Hematopoietic multipotent progenitor cell (in vitro differentiated cells): Measurements from ENCODE around the gene LGALS1. TPM values are rescaled to one million over a fixed set of nuclear protein-coding genes. Genes with fewer than 3 reads are reported as not detected.
"Not testable (repeated sequence)": the region's sequence is repeated elsewhere in the genome, so short reads cannot be mapped to it uniquely, and the experiment has no call there.

Source experiments
- DNase-seq, 3 donors: peaks; one replicate each; pipeline ENCODE4 v3.0.0-alpha.2; 2011 to 2015; ENCODE audit warnings: low read depth in 2 of 3, low spot score in 2 of 3
- small RNA-seq: library from RNA; depleted of rRNA; stranded (forward); fragments of <200 nt; gene quantifications from one replicate; pipeline ENCODE3, GENCODE V24; 2012
- total RNA-seq: library from RNA; depleted of rRNA; stranded (reverse); fragments of >200 nt; gene quantifications from one replicate; pipeline ENCODE4 v1.2.3, GENCODE V29; 2012

Gene LGALS1
- total RNA-seq, 1 donor, result 346 TPM

DNA sequence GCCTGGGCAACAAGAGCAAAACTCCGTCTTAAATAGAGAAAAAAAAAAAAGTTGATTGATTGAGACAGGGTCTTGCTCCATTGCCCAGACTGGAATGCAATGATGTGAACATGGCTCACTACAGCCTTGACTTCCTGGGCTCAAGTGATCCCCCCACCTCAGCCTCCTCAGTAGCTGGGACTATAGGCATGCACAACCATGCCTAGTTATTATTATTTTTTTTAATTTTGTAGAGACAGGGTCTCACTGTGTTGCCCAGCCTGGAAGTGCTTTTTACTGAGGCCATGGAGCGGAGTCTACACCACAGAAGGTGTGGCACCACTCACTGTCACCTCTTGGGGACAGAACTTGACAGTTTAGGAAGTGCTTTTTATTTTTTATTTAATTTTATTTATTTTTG, 39.2 kb downstream of the LGALS1 start:
- DNase-seq, result no peak

- DNase-seq, result no peak
Observed at GRCh38 chr22:37715760-37716159, 40.3 kb downstream of the LGALS1 start.

GRCh38 chr22:37716708-37717107, 41.3 kb downstream of the LGALS1 start:
- no peak for DNase-seq

DNA sequence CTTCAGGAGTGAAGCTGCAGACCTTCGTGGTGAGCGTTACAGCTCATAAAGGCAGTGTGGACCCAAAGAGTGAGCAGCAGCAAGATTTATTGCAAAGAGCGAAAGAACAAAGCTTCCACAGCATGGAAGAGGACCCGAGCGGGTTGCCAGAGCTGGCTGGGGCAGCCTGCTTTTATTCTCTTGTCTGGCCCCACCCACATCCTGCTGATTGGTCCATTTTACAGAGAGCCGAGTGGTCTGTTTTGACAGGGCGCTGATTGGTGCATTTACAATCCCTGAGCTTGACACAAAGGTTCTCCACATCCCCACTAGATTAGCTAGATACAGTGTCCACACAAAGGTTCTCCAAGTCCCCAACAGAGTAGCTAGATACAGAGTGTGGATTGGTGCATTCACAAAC, 41.8 kb downstream of the LGALS1 start:
- DNase-seq, result not testable (repeated sequence)

DNA sequence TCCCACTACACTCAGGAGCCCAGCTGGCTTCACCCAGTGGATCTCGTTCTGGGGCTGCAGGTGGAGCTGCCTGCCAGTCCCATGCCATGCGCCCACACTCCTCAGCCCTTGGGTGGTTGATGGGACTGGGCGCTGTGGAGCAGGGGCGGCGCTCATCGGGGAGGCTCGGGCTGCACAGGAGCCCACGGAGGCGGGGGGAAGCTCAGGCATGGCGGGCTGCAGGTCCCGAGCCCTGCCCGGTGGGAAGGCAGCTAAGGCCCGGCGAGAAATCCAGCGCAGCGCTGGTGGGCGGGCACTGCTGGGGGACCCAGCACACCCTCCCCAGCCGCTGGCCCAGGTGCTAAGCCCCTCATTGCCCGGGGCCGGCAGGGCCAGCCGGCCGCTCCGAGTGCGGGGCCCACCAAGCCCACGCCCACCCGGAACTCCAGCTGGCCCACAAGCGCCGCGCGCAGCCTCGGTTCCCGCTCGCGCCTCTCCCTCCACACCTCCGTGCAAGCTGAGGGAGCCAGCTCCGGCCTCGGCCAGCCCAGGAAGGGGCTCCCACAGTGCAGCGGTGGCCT, 42.4 kb downstream of the LGALS1 start:
- DNase-seq, result not testable (repeated sequence)

GRCh38 chr22:37725551-37726240, 50.3 kb downstream of the LGALS1 start:
- DNase-seq, result no peak

DNA sequence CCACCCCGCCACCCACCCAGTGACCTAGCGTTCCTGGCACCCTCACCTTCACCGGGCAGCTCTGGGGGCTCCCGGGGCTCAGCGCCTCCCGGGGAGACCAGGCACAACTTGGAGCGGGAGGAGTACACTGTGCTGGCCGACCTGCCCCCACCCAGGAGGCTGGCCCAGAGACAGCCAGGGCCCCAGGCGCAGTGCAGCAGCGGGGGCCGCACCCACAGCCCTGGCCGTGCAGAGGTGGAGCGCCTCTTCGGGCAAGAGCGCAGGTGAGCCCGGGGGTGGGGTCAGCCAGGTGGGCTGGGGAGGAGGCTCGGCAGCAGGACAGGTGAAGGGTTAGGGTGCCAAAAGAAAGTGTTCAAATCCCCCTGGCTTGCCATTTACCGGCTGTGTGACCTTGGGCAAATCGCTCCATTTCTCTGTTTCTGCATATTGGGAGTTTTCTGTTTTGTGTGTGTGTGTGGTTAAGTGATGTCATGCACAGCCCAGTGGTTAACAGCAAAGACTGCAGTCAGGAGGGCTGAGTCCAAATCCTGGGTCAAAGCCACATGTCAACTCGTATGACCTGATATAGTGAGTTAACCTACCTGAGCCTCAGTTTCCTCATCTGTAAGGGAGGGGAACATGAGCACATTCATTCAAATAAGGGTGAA, 50.9 kb downstream of the LGALS1 start:
- peak in 1 of 3 donors; percentile 34 for DNase-seq

GRCh38 chr22:37728620-37729019, 53.2 kb downstream of the LGALS1 start:
- no peak for DNase-seq

Small RNA genes within 50 kb of the gene (small RNA-seq; reads per million reads assigned to genes)
- not detected for gene RN7SL385P

Other genes starting within 250 kb of the LGALS1 start
- gene ELFN2, start 248.2 kb upstream of the LGALS1 start, total RNA-seq, result under 0.01 TPM
- gene MFNG, start 189.3 kb upstream of the LGALS1 start, total RNA-seq, result 176 TPM
- gene CARD10, start 156.2 kb upstream of the LGALS1 start, total RNA-seq, result 0.54 TPM
- under 0.01 TPM for gene CDC42EP1, start 115.2 kb upstream of the LGALS1 start, total RNA-seq
- gene LGALS2, start 95.5 kb upstream of the LGALS1 start, total RNA-seq, result 1.1 TPM
- gene GGA1, start 66.8 kb upstream of the LGALS1 start, total RNA-seq, result 57.6 TPM
- gene SH3BP1, start 36.0 kb upstream of the LGALS1 start, total RNA-seq, result 32.3 TPM
- gene PDXP, start 16.9 kb upstream of the LGALS1 start, total RNA-seq, result 25.6 TPM
- gene NOL12, start 10.7 kb downstream of the LGALS1 start, total RNA-seq, result 27.2 TPM
- gene TRIOBP, start 21.4 kb downstream of the LGALS1 start, total RNA-seq, result 59.2 TPM
- 29.9 TPM for gene GCAT, start 132.3 kb downstream of the LGALS1 start, total RNA-seq
- gene GALR3, start 147.7 kb downstream of the LGALS1 start, total RNA-seq, result under 0.01 TPM
- 65.2 TPM for gene ANKRD54, start 168.7 kb downstream of the LGALS1 start, total RNA-seq
- 1,099 TPM for gene EIF3L, start 173.8 kb downstream of the LGALS1 start, total RNA-seq
- 38.5 TPM for gene MICALL1, start 230.7 kb downstream of the LGALS1 start, total RNA-seq